ENCODE results near the gene THAP8.
A peak's percentile ranks its signal among the peaks of the same experiment; 100 is the strongest.

THAP8 gene

GRCh38 chr19:35993923-35994598, 60.0 kb downstream of the THAP8 start:
- DNase-seq (ENCODE audit: low read depth): no peak
- peak; percentile 34 for TF ChIP-seq CTCF (conservative IDR thresholded peaks at IDR 0.05; ENCODE audit: low read depth, low read length)
- peak overlapping the region; percentile 81 for H3K4me3 ChIP-seq (ENCODE audit: low read length)

- no peak for DNase-seq (ENCODE audit: low read depth)
- no peak overlapping the region for H3K4me3 ChIP-seq (ENCODE audit: low read length)
- TF ChIP-seq CTCF (conservative IDR thresholded peaks at IDR 0.05; ENCODE audit: low read depth, low read length): no peak
These were observed 60.9 kb downstream of the THAP8 start for GRCh38 chr19:35992907-35993765.

GRCh38 chr19:35991731-35992450, 62.2 kb downstream of the THAP8 start:
- no peak for DNase-seq (ENCODE audit: low read depth)
- H3K4me3 ChIP-seq (ENCODE audit: low read length): no peak overlapping the region
- no peak for TF ChIP-seq CTCF (conservative IDR thresholded peaks at IDR 0.05; ENCODE audit: low read depth, low read length)

DNA sequence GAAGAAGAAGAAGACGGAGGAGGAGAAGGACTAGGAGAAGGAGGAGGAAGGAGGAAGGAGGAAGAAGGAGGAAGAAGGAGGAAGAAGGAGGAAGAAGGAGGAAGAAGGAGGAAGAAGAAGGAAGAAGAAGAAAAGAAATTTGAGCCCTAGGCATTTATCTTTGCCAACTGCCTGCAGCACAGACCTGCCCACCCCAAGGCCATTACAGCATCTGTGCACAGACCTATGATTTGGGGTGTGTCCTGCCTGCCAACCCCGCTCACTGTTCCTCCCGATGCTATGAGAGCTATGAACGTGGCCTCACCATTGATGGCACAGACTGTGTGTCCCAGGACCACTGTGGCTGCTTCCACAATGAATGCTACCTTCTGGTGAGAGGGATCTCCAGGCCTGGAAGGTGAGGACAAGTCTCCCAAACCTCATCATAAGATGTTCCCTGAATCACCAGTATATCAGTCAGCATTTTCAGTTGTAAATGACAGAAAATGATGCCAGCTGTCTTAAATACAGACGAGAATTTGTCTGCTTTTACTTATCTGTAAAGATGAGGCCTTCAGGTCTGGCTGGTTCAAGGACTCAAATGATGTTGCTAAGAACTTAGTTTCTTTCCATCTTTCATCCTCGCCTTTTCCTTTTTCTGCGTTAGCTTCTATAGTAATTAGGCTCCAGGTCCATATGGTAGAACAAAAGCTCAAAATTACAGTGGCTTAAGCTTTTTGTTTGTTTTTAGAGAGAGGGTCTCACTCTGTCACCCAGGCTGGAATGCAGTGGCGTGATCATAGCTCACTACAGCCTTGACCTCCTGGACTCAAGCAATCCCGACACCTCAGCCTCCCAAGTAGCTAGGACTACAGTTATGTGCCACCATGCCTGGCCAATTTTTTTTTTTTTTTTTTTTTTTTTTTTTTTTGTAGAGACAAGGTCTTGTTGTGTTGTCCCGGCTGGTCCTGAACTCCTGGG, 63.0 kb downstream of the THAP8 start:
- TF ChIP-seq CTCF (conservative IDR thresholded peaks at IDR 0.05; ENCODE audit: low read depth, low read length): no peak
- no peak for DNase-seq (ENCODE audit: low read depth)
- H3K4me3 ChIP-seq (ENCODE audit: low read length): no peak overlapping the region

- DNase-seq (ENCODE audit: low read depth): no peak
- TF ChIP-seq CTCF (conservative IDR thresholded peaks at IDR 0.05; ENCODE audit: low read depth, low read length): no peak
- H3K4me3 ChIP-seq (ENCODE audit: low read length): no peak overlapping the region
These were observed 63.9 kb downstream of the THAP8 start for GRCh38 chr19:35990156-35990555.

- DNase-seq (ENCODE audit: low read depth): no peak
- TF ChIP-seq CTCF (conservative IDR thresholded peaks at IDR 0.05; ENCODE audit: low read depth, low read length): no peak
- H3K4me3 ChIP-seq (ENCODE audit: low read length): no peak overlapping the region
These were observed 65.3 kb downstream of the THAP8 start for GRCh38 chr19:35988824-35989223.
